GM23338 (cell line): ENCODE measurements around the gene VAMP8. TPM values are rescaled to one million over a fixed set of nuclear protein-coding genes. Genes with fewer than 3 reads are reported as not detected.

Source experiments
- ATAC-seq: fragments of 200-7000 bp; cut with Tn5 transposase; 3 replicates; pipeline ENCODE4 v1.9.1; 2020
- DNase-seq: peaks from one replicate; pipeline ENCODE4 v3.0.0-alpha.2; 2015; ENCODE audit warnings: low spot score
- H2AFZ ChIP-seq: fragments of 200-600 bp; sonication (generic); 2 replicates; pipeline ENCODE4 v1.8.0; 2016; ENCODE audit warnings: antibody characterized with exemption, mild to moderate bottlenecking, moderate library complexity
- H3F3A ChIP-seq: fragments of 200-600 bp; sonication (generic); replicated peaks from 2 replicates; pipeline ENCODE4 v1.8.0; 2017; ENCODE audit warnings: antibody characterized with exemption, mixed run types, low read depth
- H3K27ac ChIP-seq: fragments of 200-600 bp; sonication (generic); 2 replicates; pipeline ENCODE4 v1.6.1; 2016; ENCODE audit warnings: low read depth
- H3K27me3 ChIP-seq: fragments of 200-600 bp; sonication (generic); 2 replicates; pipeline ENCODE4 v1.8.0; 2016; ENCODE audit warnings: mild to moderate bottlenecking, mixed run types, moderate library complexity; ENCODE audit not compliant: insufficient read depth
- H3K36me3 ChIP-seq: fragments of 200-600 bp; sonication (generic); 2 replicates; pipeline ENCODE4 v1.8.0; 2016; ENCODE audit warnings: mild to moderate bottlenecking; ENCODE audit not compliant: insufficient read depth
- H3K4me1 ChIP-seq: fragments of 200-600 bp; sonication (generic); 2 replicates; pipeline ENCODE4 v1.8.0; 2016; ENCODE audit warnings: mild to moderate bottlenecking, moderate library complexity; ENCODE audit not compliant: insufficient read depth
- H3K4me2 ChIP-seq: fragments of 200-600 bp; sonication (generic); 2 replicates; pipeline ENCODE4 v1.7.1; 2017; ENCODE audit warnings: mixed run types
- H3K4me3 ChIP-seq: fragments of 200-600 bp; sonication (generic); 2 replicates; pipeline ENCODE4 v1.6.1; 2016; ENCODE audit warnings: mixed run types
- H3K79me2 ChIP-seq: fragments of 200-600 bp; sonication (generic); replicated peaks from 2 replicates; pipeline ENCODE4 v1.8.0; 2017; ENCODE audit warnings: mild to moderate bottlenecking; ENCODE audit not compliant: insufficient read depth
- H3K9me2 ChIP-seq: fragments of 200-600 bp; sonication (generic); 2 replicates; pipeline ENCODE4 v1.8.0; 2017; ENCODE audit not compliant: insufficient read depth
- H4K20me1 ChIP-seq: fragments of 200-600 bp; sonication (generic); replicated peaks from 2 replicates; pipeline ENCODE4 v1.8.0; 2017; ENCODE audit warnings: mild to moderate bottlenecking; ENCODE audit not compliant: insufficient read depth
- H3K27ac Mint-ChIP-seq: 2 replicates; pipeline ENCODE4 v1.8.0; 2020; ENCODE audit warnings: inconsistent platforms, mild to moderate bottlenecking, moderate library complexity, mixed read lengths
- H3K27me3 Mint-ChIP-seq: 3 replicates; pipeline ENCODE4 v1.8.0; 2022; ENCODE audit warnings: low read depth, mild to moderate bottlenecking, moderate library complexity, mixed read lengths, inconsistent platforms; ENCODE audit not compliant: insufficient read depth, poor library complexity
- H3K36me3 Mint-ChIP-seq: 3 replicates; pipeline ENCODE4 v1.8.0; 2021; ENCODE audit warnings: low read depth, mild to moderate bottlenecking, inconsistent platforms, moderate library complexity, mixed read lengths
- H3K4me1 Mint-ChIP-seq: 3 replicates; pipeline ENCODE4 v1.8.0; 2020; ENCODE audit warnings: mild to moderate bottlenecking, inconsistent platforms, mixed read lengths
- H3K4me3 Mint-ChIP-seq: 3 replicates; pipeline ENCODE4 v1.8.0; 2021; ENCODE audit warnings: moderate library complexity, mild to moderate bottlenecking, inconsistent platforms, mixed read lengths
- H3K9me3 Mint-ChIP-seq: 3 replicates; pipeline ENCODE4 v1.8.0; 2020; ENCODE audit warnings: moderate library complexity, mild to moderate bottlenecking, inconsistent platforms, mixed read lengths
- CREB1 ChIP-seq: fragments of 250-450 bp; sonication (Bioruptor Pico); IDR thresholded peaks from 2 replicates; pipeline ENCODE4 v1.5.0; 2020; ENCODE audit warnings: low read depth, mild to moderate bottlenecking, moderate library complexity
- ETS1 ChIP-seq: IDR thresholded peaks from 2 replicates; pipeline ENCODE4 v1.6.1; 2016; ENCODE audit warnings: antibody characterized with exemption
- EZH2 ChIP-seq: fragments of 200-600 bp; sonication (generic); IDR thresholded peaks from one replicate; pipeline ENCODE4 v1.8.0; 2017; ENCODE audit warnings: antibody characterized with exemption, mild to moderate bottlenecking, low read depth; ENCODE audit not compliant: unreplicated experiment
- EZH2phosphoT487 ChIP-seq: fragments of 200-600 bp; sonication (generic); IDR thresholded peaks from one replicate; pipeline ENCODE4 v1.8.1; 2018; ENCODE audit warnings: antibody characterized with exemption; ENCODE audit not compliant: unreplicated experiment
- JUNB ChIP-seq: IDR thresholded peaks from one replicate; pipeline ENCODE4 v1.6.1; 2016; ENCODE audit warnings: antibody characterized with exemption; ENCODE audit not compliant: unreplicated experiment
- NANOG ChIP-seq: IDR thresholded peaks from 2 replicates; pipeline ENCODE4 v1.6.1; 2016; ENCODE audit warnings: antibody characterized with exemption, borderline replicate concordance
- POLR2AphosphoS5 ChIP-seq: IDR thresholded peaks from 2 replicates; pipeline ENCODE4 v1.6.1; 2016; ENCODE audit warnings: antibody characterized with exemption, low read depth
- STAT1 ChIP-seq: IDR thresholded peaks from one replicate; pipeline ENCODE4 v1.6.1; 2016; ENCODE audit warnings: antibody characterized with exemption; ENCODE audit not compliant: unreplicated experiment
- ZNF114 ChIP-seq: fragments of 250-450 bp; sonication (Bioruptor Pico); IDR thresholded peaks from 2 replicates; pipeline ENCODE4 v1.5.0; 2020; ENCODE audit warnings: mild to moderate bottlenecking, moderate library complexity
- ZNF331 ChIP-seq: fragments of 250-450 bp; sonication (Bioruptor Pico); IDR thresholded peaks from 2 replicates; pipeline ENCODE4 v1.5.0; 2020; ENCODE audit warnings: low read depth, mild to moderate bottlenecking, moderate library complexity
- ZNF462 ChIP-seq: fragments of 250-450 bp; sonication (Bioruptor Pico); IDR thresholded peaks from 2 replicates; pipeline ENCODE4 v1.5.0; 2020; ENCODE audit warnings: mild to moderate bottlenecking, moderate library complexity
- polyA plus RNA-seq: library from polyadenylated mRNA; unstranded; fragments of >200 nt; fragmentation: Nextera tagmentation; extraction: Ambion mirVana; gene quantifications from 2 replicates; pipeline ENCODE4 v1.2.1, GENCODE V29; 2016
- total RNA-seq: library from RNA; depleted of rRNA; stranded (reverse); fragments of >200 nt; shearing (Covaris generic); gene quantifications from 2 replicates; pipeline ENCODE4 v1.2.3, GENCODE V29; 2014
- TF ChIP-seq, protein P1 (sequence below), 2 experiments: fragments of 200-600 bp in 1 of 2; sonication (generic) in 1 of 2; conservative IDR thresholded peaks; 2 replicates each; pipeline versions ENCODE4 v1.5.1 to v1.6.1; 2016 to 2017; ENCODE audit warnings: antibody characterized with exemption in 2 of 2, low read depth in 2 of 2, mild to moderate bottlenecking in 2 of 2, moderate library complexity in 1 of 2

Gene VAMP8
- total and polyA plus RNA-seq, 2 experiments from 2014 or later: 16.3 to 71.7 TPM

DNA sequence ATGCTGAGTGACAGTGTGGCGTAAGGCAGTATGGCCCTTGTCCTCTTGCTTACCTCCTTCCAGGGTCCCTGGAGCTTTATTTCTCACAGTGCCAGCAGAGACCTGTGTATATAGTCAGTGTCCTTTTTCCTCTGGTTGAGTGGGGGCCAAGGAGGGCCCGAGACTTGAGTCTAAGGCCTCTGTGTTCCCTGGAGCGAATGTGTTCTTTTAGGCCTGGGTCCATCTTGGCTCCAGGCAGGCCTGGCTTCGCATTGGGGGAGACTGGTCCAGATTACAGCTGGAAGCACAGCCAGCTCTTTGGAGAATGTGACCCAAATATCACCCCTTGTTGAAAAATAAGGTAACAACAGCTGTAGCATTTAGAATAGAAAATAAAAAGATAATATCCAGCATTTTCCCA is 11.8 kb downstream of the VAMP8 start (continued):
- no peak for TF ChIP-seq ZNF462 (CRISPR knock-in tag)

- Mint-ChIP-seq H3K9me3 (no peaks in the 10 kb centered on the region), H3K4me1 (peaks cover 11% of the 10 kb centered on the region), H3K27me3 (peaks cover 14% of the 10 kb centered on the region), H3K36me3 (no peaks in the 10 kb centered on the region), H3K27ac (no peak overlapping the region), H3K4me3 (no peak overlapping the region; the same call in 2 of the 3 replicates)
- Histone ChIP-seq H3K79me2 (no peaks in the 10 kb centered on the region), H3K27ac (no peak overlapping the region), H3K4me3 (no peak overlapping the region), H2AFZ (no peak overlapping the region), H3K4me2 (no peak overlapping the region), H3K36me3 (no peaks in the 10 kb centered on the region), H3K4me1 (peaks cover 3% of the 10 kb centered on the region; the same call in 1 of the 2 replicates), H4K20me1 (no peaks in the 10 kb centered on the region), H3F3A (0 out of 2 replicates have a peak, but pooled peaks cover 2% of the 10 kb centered on the region), H3K27me3 (peaks cover 11% of the 10 kb centered on the region), H3K9me2 (no peaks in the 10 kb centered on the region)
- DNase-seq (no peak), ATAC-seq (no peak)
- TF ChIP-seq JUNB (no peak), CREB1 (CRISPR knock-in tag) (no peak), STAT1 (no peak), EZH2phosphoT487 (no peak), ZNF331 (CRISPR knock-in tag) (no peak), NANOG (no peak), POLR2AphosphoS5 (no peak), ZNF114 (CRISPR knock-in tag) (no peak), EZH2 (no peak), ETS1 (no peak)
- TF ChIP-seq, protein P1, sequence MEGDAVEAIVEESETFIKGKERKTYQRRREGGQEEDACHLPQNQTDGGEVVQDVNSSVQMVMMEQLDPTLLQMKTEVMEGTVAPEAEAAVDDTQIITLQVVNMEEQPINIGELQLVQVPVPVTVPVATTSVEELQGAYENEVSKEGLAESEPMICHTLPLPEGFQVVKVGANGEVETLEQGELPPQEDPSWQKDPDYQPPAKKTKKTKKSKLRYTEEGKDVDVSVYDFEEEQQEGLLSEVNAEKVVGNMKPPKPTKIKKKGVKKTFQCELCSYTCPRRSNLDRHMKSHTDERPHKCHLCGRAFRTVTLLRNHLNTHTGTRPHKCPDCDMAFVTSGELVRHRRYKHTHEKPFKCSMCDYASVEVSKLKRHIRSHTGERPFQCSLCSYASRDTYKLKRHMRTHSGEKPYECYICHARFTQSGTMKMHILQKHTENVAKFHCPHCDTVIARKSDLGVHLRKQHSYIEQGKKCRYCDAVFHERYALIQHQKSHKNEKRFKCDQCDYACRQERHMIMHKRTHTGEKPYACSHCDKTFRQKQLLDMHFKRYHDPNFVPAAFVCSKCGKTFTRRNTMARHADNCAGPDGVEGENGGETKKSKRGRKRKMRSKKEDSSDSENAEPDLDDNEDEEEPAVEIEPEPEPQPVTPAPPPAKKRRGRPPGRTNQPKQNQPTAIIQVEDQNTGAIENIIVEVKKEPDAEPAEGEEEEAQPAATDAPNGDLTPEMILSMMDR (conservative IDR thresholded peaks at IDR 0.05; ENCODE audit: low read depth in 2 of 2): no peak
These were observed 12.8 kb downstream of the VAMP8 start for GRCh38 chr2:85589982-85590791.
